GM06990 (cell line): Measurements from ENCODE around the gene CCDC78.

Source experiments
- DNase-seq: peaks from one replicate; pipeline ENCODE4 v3.0.0-alpha.2; 2011; ENCODE audit not compliant: insufficient read length; ENCODE audit errors: extremely low read depth
- H3K27me3 ChIP-seq: replicated peaks from 2 replicates; pipeline ENCODE4 v1.6.0; 2011; ENCODE audit warnings: low read length; ENCODE audit not compliant: control insufficient read depth, insufficient read depth
- H3K36me3 ChIP-seq: 2 replicates; pipeline ENCODE4 v1.5.1; 2011; ENCODE audit warnings: low read length; ENCODE audit not compliant: control insufficient read depth, insufficient read depth
- H3K4me3 ChIP-seq: replicated peaks from 2 replicates; pipeline ENCODE4 v1.5.1; 2011; ENCODE audit warnings: low read depth, mild to moderate bottlenecking, control low read depth, low read length
- TF ChIP-seq, protein P1 (sequence below): IDR thresholded peaks from 2 replicates; pipeline ENCODE4 v1.5.1; 2011; ENCODE audit warnings: low read length, control low read depth, mild to moderate bottlenecking, inconsistent platforms; ENCODE audit not compliant: insufficient read depth, poor library complexity, severe bottlenecking

Gene CCDC78

DNA sequence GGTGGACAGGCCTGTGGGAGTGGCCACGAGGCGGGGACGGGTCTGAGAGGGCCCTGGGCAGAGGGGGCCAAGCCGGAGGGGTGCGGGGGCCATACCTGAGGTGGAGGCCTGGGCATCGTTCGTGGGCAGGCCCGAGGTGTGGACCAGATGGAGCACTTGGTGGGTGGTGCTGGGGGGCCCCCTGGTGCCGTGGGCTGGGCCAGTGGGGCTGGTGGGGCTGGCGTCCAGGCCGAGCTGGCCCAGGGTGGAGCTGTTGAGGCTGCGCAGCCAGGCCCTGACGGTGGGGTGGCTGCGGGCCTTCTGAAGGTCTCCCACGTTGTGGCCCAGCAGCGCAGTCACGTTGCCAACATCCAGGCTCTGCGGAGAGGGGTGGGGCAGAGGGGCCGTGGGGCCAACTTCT is 43.7 kb upstream of the CCDC78 start:
- no peak for DNase-seq
- H3K4me3 ChIP-seq: no peak overlapping the region
- H3K27me3 ChIP-seq: no peaks in the 10 kb centered on the region
- no peaks in the 10 kb centered on the region for H3K36me3 ChIP-seq
- TF ChIP-seq, protein P1, sequence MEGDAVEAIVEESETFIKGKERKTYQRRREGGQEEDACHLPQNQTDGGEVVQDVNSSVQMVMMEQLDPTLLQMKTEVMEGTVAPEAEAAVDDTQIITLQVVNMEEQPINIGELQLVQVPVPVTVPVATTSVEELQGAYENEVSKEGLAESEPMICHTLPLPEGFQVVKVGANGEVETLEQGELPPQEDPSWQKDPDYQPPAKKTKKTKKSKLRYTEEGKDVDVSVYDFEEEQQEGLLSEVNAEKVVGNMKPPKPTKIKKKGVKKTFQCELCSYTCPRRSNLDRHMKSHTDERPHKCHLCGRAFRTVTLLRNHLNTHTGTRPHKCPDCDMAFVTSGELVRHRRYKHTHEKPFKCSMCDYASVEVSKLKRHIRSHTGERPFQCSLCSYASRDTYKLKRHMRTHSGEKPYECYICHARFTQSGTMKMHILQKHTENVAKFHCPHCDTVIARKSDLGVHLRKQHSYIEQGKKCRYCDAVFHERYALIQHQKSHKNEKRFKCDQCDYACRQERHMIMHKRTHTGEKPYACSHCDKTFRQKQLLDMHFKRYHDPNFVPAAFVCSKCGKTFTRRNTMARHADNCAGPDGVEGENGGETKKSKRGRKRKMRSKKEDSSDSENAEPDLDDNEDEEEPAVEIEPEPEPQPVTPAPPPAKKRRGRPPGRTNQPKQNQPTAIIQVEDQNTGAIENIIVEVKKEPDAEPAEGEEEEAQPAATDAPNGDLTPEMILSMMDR: no peak

DNA sequence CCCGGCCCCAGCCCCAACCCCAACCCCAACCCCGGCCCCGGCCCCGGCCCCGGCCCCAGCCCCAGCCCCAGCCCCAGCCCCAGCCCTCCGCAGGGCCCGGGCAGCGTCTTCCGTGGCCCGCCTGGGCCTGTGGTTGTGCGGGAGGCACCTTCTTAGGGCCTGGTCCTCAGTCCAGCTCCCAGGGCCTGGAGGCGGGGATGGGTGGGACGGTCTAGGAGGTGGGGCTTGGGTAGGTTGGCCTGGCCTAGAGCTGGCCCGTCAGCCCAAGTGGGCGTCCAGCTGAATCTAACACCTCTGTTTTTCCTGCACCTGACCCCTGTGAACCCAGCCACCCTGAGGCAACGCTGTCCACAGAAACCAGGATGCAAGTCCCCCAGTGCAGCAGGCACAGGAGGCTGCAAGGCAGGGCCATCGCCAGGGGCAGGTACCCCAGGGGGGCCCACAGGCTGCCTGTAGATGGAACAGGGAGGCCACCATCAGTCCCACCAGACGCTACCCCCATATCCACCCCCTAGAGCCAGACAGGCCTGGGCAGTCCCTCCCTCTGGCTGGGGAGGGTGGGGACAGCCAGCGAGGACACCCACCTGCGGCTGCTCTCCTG is 43.0 kb upstream of the CCDC78 start:
- DNase-seq: no peak

DNA sequence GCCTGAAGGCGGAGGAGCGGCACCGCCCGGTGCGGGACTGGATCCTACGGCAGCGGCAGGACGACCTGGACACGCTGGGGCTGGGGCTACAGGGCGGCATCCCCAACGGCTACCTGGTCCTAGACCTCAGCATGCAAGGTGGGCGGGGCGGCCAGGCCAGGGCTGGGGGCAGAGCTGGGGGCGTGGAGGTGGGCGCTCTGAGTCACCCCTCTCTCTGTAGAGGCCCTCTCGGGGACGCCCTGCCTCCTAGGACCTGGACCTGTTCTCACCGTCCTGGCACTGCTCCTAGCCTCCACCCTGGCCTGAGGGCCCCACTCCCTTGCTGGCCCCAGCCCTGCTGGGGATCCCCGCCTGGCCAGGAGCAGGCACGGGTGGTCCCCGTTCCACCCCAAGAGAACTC is 42.2 kb upstream of the CCDC78 start:
- DNase-seq: peak; percentile 9
- H3K4me3 ChIP-seq: no peak overlapping the region
- no peaks in the 10 kb centered on the region for H3K27me3 ChIP-seq
- H3K36me3 ChIP-seq: no peaks in the 10 kb centered on the region
- TF ChIP-seq, protein P1: no peak

More for the DNA sequence above, 43.0 kb upstream of the CCDC78 start:
- no peaks in the 10 kb centered on the region for H3K27me3 ChIP-seq
- H3K36me3 ChIP-seq: no peaks in the 10 kb centered on the region
- TF ChIP-seq, protein P1: no peak
- H3K4me3 ChIP-seq: no peak overlapping the region

DNA sequence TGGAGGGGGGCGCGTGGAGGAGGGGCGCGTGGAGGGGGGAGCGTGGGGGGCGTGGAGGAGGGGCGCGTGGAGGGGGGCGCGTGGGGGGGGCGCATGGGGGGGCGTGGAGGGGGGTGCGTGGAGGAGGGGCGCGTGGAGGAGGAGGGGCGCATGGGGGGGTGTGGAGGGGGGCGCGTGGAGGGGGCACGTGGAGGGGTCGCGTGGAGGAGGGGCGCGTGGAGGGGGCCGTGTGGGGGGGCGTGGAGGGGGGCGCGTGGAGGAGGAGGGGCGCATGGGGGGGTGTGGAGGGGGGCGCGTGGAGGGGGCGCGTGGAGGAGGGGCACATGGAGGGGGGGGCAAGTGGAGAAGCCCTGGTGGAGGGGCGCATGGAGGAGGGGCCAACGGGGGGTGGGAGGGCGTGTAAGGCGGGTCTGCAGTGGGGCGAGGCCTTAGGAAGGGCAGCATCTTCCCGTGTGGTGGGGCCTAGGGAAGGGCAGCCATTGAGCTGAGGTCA is 41.5 kb upstream of the CCDC78 start:
- Histone ChIP-seq H3K27me3 (no peaks in the 10 kb centered on the region), H3K36me3 (no peaks in the 10 kb centered on the region), H3K4me3 (no peak overlapping the region)
- TF ChIP-seq, protein P1: no peak
- no peak for DNase-seq

DNA sequence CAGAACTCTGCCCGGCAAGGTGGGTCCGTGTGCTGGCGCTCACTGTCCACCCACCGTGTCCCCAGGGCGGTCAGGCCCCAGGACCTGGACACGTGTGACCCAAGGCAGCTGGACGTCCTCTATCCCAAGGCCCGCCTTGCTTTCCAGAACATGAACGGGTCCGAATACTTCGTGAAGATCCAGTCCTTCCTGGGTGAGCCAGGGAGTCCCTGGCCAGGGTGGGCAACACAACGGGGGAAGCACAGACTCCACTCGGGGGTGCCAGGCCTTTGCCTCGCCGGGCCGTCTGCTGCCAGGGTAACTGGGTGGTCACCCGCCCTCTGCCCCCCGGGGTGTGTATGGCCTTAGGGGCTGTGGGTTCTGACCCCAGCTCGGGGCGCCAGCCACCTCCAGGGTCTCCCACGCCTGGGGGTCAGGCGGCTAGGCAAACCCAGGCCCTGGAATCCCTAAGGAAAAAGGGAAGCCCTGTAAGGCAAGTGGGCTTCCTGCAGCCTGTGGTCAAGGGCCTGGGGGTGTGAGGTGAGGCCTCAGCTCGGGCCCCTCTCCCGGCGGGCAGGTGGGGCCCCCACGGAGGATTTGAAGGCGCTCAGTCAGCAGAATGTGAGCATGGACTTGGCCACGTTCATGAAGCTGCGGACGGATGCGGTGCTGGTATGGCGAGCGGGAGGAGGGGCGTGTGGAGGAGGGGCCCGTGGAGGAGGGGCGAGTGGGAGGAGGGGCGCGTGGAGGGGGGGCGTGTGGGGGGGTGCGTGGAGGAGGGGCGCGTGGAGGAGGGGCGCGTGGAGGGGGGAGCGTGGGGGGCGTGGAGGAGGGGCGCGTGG is 40.8 kb upstream of the CCDC78 start:
- DNase-seq: peak; percentile 8
- Histone ChIP-seq H3K27me3 (no peaks in the 10 kb centered on the region), H3K4me3 (no peak overlapping the region), H3K36me3 (no peaks in the 10 kb centered on the region)
- TF ChIP-seq, protein P1: no peak
